Erythroblast (primary cell): ENCODE measurements around the gene TBATA.

Experiments used
- GATA1 ChIP-seq: IDR thresholded peaks from 2 replicates; pipeline ENCODE4 v1.6.1; 2011; ENCODE audit warnings: low read depth, mild to moderate bottlenecking, control low read depth, low read length, moderate library complexity
- POLR2A ChIP-seq: IDR thresholded peaks from 2 replicates; pipeline ENCODE4 v1.6.1; 2011; ENCODE audit warnings: mild to moderate bottlenecking, low read length

DNA sequence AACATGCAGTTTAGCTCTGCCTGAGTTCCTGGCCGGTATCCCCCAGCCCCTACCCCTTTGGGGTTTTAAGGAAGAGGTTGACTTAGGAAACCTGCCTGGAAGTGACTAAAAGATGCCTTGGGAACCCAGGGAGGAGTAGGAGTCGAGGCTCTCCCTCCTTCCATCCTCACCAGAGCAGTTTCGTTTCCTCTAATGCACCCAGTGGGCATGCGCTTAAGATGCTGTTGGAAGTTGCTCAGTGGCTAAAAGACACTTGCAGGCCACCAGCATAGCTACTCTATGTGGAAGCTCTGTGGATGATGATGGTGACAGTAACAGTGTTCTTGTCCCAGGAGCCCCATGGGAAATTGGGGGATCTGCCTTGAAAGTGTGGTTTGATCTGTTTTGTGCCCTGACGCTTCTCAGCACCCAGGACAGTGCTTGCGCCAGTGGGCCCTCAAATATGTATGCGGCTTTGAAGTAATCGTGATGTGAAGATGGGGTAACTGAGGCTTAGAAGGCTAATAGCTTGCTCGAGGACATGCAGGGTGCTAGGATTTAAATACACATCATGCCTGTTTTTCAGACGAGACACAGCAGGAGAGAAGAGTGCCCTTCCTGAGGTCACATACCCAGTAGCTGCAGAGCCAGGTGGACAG lies 32.0 kb downstream of the TBATA start:
- no peak for TF ChIP-seq POLR2A
- no peak for TF ChIP-seq GATA1
